Trophoblast cell (in vitro differentiated cells and primary cell): ENCODE measurements around the gene ASNSD1.
"Not testable (repeated sequence)": the region's sequence is repeated elsewhere in the genome, so short reads cannot be mapped to it uniquely, and the experiment has no call there.

Experiments used
- DNase-seq, 2 donors: peaks; one replicate each; pipeline ENCODE4 v3.0.0-alpha.2; 2016
- H2AFZ ChIP-seq: 2 replicates; pipeline ENCODE4 v1.6.1; 2013; ENCODE audit warnings: low read length, moderate library complexity, mild to moderate bottlenecking; ENCODE audit not compliant: insufficient read depth, poor library complexity
- H2AK5ac ChIP-seq: 2 replicates; pipeline ENCODE4 v1.6.1; 2013; ENCODE audit warnings: mild to moderate bottlenecking, low read length
- H2BK120ac ChIP-seq: 2 replicates; pipeline ENCODE4 v1.6.1; 2013; ENCODE audit warnings: low read length, mild to moderate bottlenecking, moderate library complexity; ENCODE audit not compliant: insufficient read depth, poor library complexity
- H2BK12ac ChIP-seq: 2 replicates; pipeline ENCODE4 v1.6.1; 2013; ENCODE audit warnings: mild to moderate bottlenecking, low read length, moderate library complexity
- H2BK5ac ChIP-seq: 2 replicates; pipeline ENCODE4 v1.6.1; 2013; ENCODE audit warnings: low read length, low read depth, moderate library complexity, mild to moderate bottlenecking; ENCODE audit not compliant: poor library complexity
- H3K14ac ChIP-seq: 2 replicates; pipeline ENCODE4 v1.6.1; 2013; ENCODE audit warnings: mild to moderate bottlenecking, low read length
- H3K18ac ChIP-seq: 2 replicates; pipeline ENCODE4 v1.6.1; 2013; ENCODE audit warnings: mild to moderate bottlenecking, low read length
- H3K23ac ChIP-seq: 2 replicates; pipeline ENCODE4 v1.6.1; 2013; ENCODE audit warnings: low read length
- H3K27ac ChIP-seq: 2 replicates; pipeline ENCODE4 v1.5.1; 2013; ENCODE audit warnings: low read depth, mild to moderate bottlenecking, inconsistent platforms, low read length, moderate library complexity
- H3K27me3 ChIP-seq: 2 replicates; pipeline ENCODE4 v1.6.1; 2013; ENCODE audit warnings: inconsistent platforms, mild to moderate bottlenecking, low read length, moderate library complexity; ENCODE audit not compliant: insufficient read depth
- H3K36me3 ChIP-seq, 2 experiments: 1 replicate in 1 of 2; 2 replicates in 1 of 2; pipeline ENCODE4 v1.6.1; 2013; ENCODE audit warnings: low read length in 2 of 2, mild to moderate bottlenecking in 2 of 2, moderate library complexity in 1 of 2; ENCODE audit not compliant: insufficient read depth in 2 of 2, control insufficient read depth in 1 of 2
- H3K4ac ChIP-seq: 2 replicates; pipeline ENCODE4 v1.6.1; 2013; ENCODE audit warnings: low read depth, mild to moderate bottlenecking, low read length, moderate library complexity
- H3K4me1 ChIP-seq, 2 experiments: 1 replicate in 1 of 2; 2 replicates in 1 of 2; pipeline ENCODE4 v1.6.1; 2013; ENCODE audit warnings: low read length in 2 of 2, mild to moderate bottlenecking in 2 of 2, moderate library complexity in 1 of 2; ENCODE audit not compliant: insufficient read depth in 2 of 2, control insufficient read depth in 1 of 2
- H3K4me2 ChIP-seq: 2 replicates; pipeline ENCODE4 v1.6.1; 2013; ENCODE audit warnings: inconsistent platforms, mild to moderate bottlenecking, low read length, moderate library complexity
- H3K4me3 ChIP-seq: 2 replicates; pipeline ENCODE4 v1.5.1; 2013; ENCODE audit warnings: mild to moderate bottlenecking, low read depth, low read length, inconsistent platforms
- H3K79me1 ChIP-seq: one replicate; pipeline ENCODE4 v1.6.1; 2013; ENCODE audit warnings: low read length
- H3K79me2 ChIP-seq: 2 replicates; pipeline ENCODE4 v1.6.1; 2013; ENCODE audit warnings: low read length, mild to moderate bottlenecking; ENCODE audit not compliant: control insufficient read depth, insufficient read depth, poor library complexity
- H3K9ac ChIP-seq: 2 replicates; pipeline ENCODE4 v1.6.1; 2013; ENCODE audit warnings: mild to moderate bottlenecking, low read length
- H3K9me3 ChIP-seq: 2 replicates; pipeline ENCODE4 v1.6.1; 2013; ENCODE audit warnings: low read depth, mild to moderate bottlenecking, control low read depth, inconsistent platforms, low read length; ENCODE audit not compliant: insufficient read depth
- H4K12ac ChIP-seq: 2 replicates; pipeline ENCODE4 v1.6.1; 2013; ENCODE audit warnings: low read depth, mild to moderate bottlenecking, low read length, moderate library complexity
- H4K8ac ChIP-seq: 2 replicates; pipeline ENCODE4 v1.6.1; 2013; ENCODE audit warnings: low read depth, mild to moderate bottlenecking, low read length, moderate library complexity
- H4K91ac ChIP-seq: one replicate; pipeline ENCODE4 v1.6.1; 2013; ENCODE audit warnings: low read depth, mild to moderate bottlenecking, low read length, moderate library complexity
- WGBS: extraction: QIAGEN DNeasy Blood & Tissue Kit; methylation state at CpG from one replicate; pipeline ENCODE4 v1.1.7; 2013; ENCODE audit warnings: missing lambda C conversion rate; ENCODE audit not compliant: insufficient read length, insufficient coverage; ENCODE audit errors: extremely low coverage; 5-methylcytosine and 5-hydroxymethylcytosine counted together

ASNSD1 gene

GRCh38 chr2:189648846-189649509, 12.3 kb upstream of the ASNSD1 start:
- Histone ChIP-seq H3K79me2 (no peaks in the 10 kb centered on the region), H3K4me1 (no peaks in the 10 kb centered on the region), H2AFZ (no peak overlapping the region), H3K18ac (no peak overlapping the region), H3K9me3 (peaks cover 2% of the 10 kb centered on the region), H2BK5ac (no peak overlapping the region), H4K8ac (no peak overlapping the region), H2AK5ac (no peak overlapping the region), H3K79me1 (no peaks in the 10 kb centered on the region), H2BK120ac (no peak overlapping the region), H3K4ac (no peak overlapping the region), H3K9ac (no peak overlapping the region), H3K4me2 (no peak overlapping the region), H4K91ac (no peak overlapping the region), H2BK12ac (no peak overlapping the region), H3K36me3 (no peaks in the 10 kb centered on the region), H4K12ac (no peak overlapping the region), H3K4me3 (no peak overlapping the region), H3K27me3 (no peaks in the 10 kb centered on the region), H3K27ac (no peak overlapping the region), H3K14ac (no peak overlapping the region), H3K23ac (no peak overlapping the region)
- no peak for DNase-seq
- WGBS, result no CpG with 5 or more reads among the region's 1 CpG

GRCh38 chr2:189651284-189651683, 10.0 kb upstream of the ASNSD1 start:
- Histone ChIP-seq H3K4me2 (no peak overlapping the region), H3K14ac (no peak overlapping the region), H3K36me3 (no peaks in the 10 kb centered on the region), H3K9ac (no peak overlapping the region), H3K4me1 (no peaks in the 10 kb centered on the region), H2BK12ac (no peak overlapping the region), H3K9me3 (peaks cover 2% of the 10 kb centered on the region), H3K18ac (no peak overlapping the region), H2AFZ (no peak overlapping the region), H2AK5ac (no peak overlapping the region), H3K27ac (no peak overlapping the region), H3K4ac (no peak overlapping the region), H4K91ac (no peak overlapping the region), H4K12ac (no peak overlapping the region), H3K27me3 (no peaks in the 10 kb centered on the region), H3K23ac (no peak overlapping the region), H3K79me2 (no peaks in the 10 kb centered on the region), H2BK5ac (no peak overlapping the region), H3K4me3 (no peak overlapping the region), H4K8ac (no peak overlapping the region), H3K79me1 (no peaks in the 10 kb centered on the region), H2BK120ac (no peak overlapping the region)
- no peak for DNase-seq

GRCh38 chr2:189653464-189653863, 7.8 kb upstream of the ASNSD1 start:
- not testable (repeated sequence) for H3K14ac ChIP-seq, H3K79me2 ChIP-seq, H3K36me3 ChIP-seq, H3K79me1 ChIP-seq, H3K27ac ChIP-seq, H3K4me3 ChIP-seq, H3K4me1 ChIP-seq, H3K18ac ChIP-seq, H4K12ac ChIP-seq, H4K91ac ChIP-seq, H3K9me3 ChIP-seq, H3K9ac ChIP-seq, H4K8ac ChIP-seq, DNase-seq, H2BK5ac ChIP-seq, H3K4me2 ChIP-seq, H3K27me3 ChIP-seq, H2AK5ac ChIP-seq, H3K4ac ChIP-seq, H2BK120ac ChIP-seq, H2AFZ ChIP-seq, H3K23ac ChIP-seq, H2BK12ac ChIP-seq
- no CpG with 5 or more reads among the region's 29 CpGs for WGBS

- H3K4me2 ChIP-seq, result no peak overlapping the region
- H4K91ac ChIP-seq, result no peak overlapping the region
- H3K4me3 ChIP-seq, result no peak overlapping the region
- H4K12ac ChIP-seq, result no peak overlapping the region
- H3K9me3 ChIP-seq, result peaks cover 2% of the 10 kb centered on the region
- H4K8ac ChIP-seq, result no peak overlapping the region
- H3K4ac ChIP-seq, result no peak overlapping the region
- H2BK120ac ChIP-seq, result no peak overlapping the region
- H2AFZ ChIP-seq, result no peak overlapping the region
- no peak overlapping the region for H2BK5ac ChIP-seq
- H3K14ac ChIP-seq, result no peak overlapping the region
- H3K27ac ChIP-seq, result no peak overlapping the region
- H2BK12ac ChIP-seq, result no peak overlapping the region
- H2AK5ac ChIP-seq, result no peak overlapping the region
- no peak overlapping the region for H3K23ac ChIP-seq
- no peaks in the 10 kb centered on the region for H3K79me1 ChIP-seq
- WGBS, result no CpG with 5 or more reads among the region's 3 CpGs
- no peaks in the 10 kb centered on the region for H3K36me3 ChIP-seq
- H3K4me1 ChIP-seq, result peaks cover 0 to 5% of the 10 kb centered on the region in 2 experiments
- H3K79me2 ChIP-seq, result no peaks in the 10 kb centered on the region
- H3K9ac ChIP-seq, result no peak overlapping the region
- no peak overlapping the region for H3K18ac ChIP-seq
- no peaks in the 10 kb centered on the region for H3K27me3 ChIP-seq
- DNase-seq, result no peak
Measured at GRCh38 chr2:189654641-189655040, 6.6 kb upstream of the ASNSD1 start.
